ENCODE measurements around the gene SPOCK1.

The SPOCK1 gene

GRCh38 chr5:137096149-137097103 is 402.7 kb downstream of the SPOCK1 start:
- DNase-seq: no peak

GRCh38 chr5:137095597-137095996 is 403.5 kb downstream of the SPOCK1 start:
- DNase-seq: no peak

GRCh38 chr5:137092831-137093230 is 406.3 kb downstream of the SPOCK1 start:
- peak; percentile 28 for DNase-seq

- DNase-seq: peak; percentile 70
These were observed 407.7 kb downstream of the SPOCK1 start for GRCh38 chr5:137091472-137091871.

- peak; percentile 56 for DNase-seq
These were observed 408.4 kb downstream of the SPOCK1 start for GRCh38 chr5:137090721-137091120.

- DNase-seq: no peak
These were observed 409.0 kb downstream of the SPOCK1 start for GRCh38 chr5:137090151-137090550.

GRCh38 chr5:137088175-137088574 is 411.0 kb downstream of the SPOCK1 start:
- DNase-seq: no peak

GRCh38 chr5:137086342-137086741 is 412.8 kb downstream of the SPOCK1 start:
- peak; percentile 46 for DNase-seq

- DNase-seq: no peak
These were observed 413.9 kb downstream of the SPOCK1 start for GRCh38 chr5:137085206-137085605.

- no peak for DNase-seq
These were observed 415.1 kb downstream of the SPOCK1 start for GRCh38 chr5:137084016-137084415.

GRCh38 chr5:137082951-137083350 is 416.2 kb downstream of the SPOCK1 start:
- DNase-seq: no peak

- DNase-seq: no peak
These were observed 420.9 kb downstream of the SPOCK1 start for GRCh38 chr5:137078171-137078665.

GRCh38 chr5:137075163-137075970 is 423.8 kb downstream of the SPOCK1 start:
- peak; percentile 57 for DNase-seq

GRCh38 chr5:137073189-137073588 is 425.9 kb downstream of the SPOCK1 start:
- DNase-seq: no peak

- DNase-seq: peak; percentile 68
These were observed 426.6 kb downstream of the SPOCK1 start for GRCh38 chr5:137072361-137073115.

- DNase-seq: no peak
These were observed 427.2 kb downstream of the SPOCK1 start for GRCh38 chr5:137071931-137072330.

GRCh38 chr5:137071526-137071925 is 427.6 kb downstream of the SPOCK1 start:
- DNase-seq: no peak

- no peak for DNase-seq
These were observed 428.6 kb downstream of the SPOCK1 start for GRCh38 chr5:137070521-137070920.

- no peak for DNase-seq
These were observed 429.8 kb downstream of the SPOCK1 start for GRCh38 chr5:137069358-137069757.

GRCh38 chr5:137061382-137061781 is 437.7 kb downstream of the SPOCK1 start:
- no peak for DNase-seq

- DNase-seq: no peak
These were observed 441.0 kb downstream of the SPOCK1 start for GRCh38 chr5:137058089-137058488.

- no peak for DNase-seq
These were observed 442.4 kb downstream of the SPOCK1 start for GRCh38 chr5:137056676-137057075.
